ENCODE measurements around the gene KIF17.
"Not testable (repeated sequence)": the region's sequence is repeated elsewhere in the genome, so short reads cannot be mapped to it uniquely, and the experiment has no call there.

Gene KIF17

DNA sequence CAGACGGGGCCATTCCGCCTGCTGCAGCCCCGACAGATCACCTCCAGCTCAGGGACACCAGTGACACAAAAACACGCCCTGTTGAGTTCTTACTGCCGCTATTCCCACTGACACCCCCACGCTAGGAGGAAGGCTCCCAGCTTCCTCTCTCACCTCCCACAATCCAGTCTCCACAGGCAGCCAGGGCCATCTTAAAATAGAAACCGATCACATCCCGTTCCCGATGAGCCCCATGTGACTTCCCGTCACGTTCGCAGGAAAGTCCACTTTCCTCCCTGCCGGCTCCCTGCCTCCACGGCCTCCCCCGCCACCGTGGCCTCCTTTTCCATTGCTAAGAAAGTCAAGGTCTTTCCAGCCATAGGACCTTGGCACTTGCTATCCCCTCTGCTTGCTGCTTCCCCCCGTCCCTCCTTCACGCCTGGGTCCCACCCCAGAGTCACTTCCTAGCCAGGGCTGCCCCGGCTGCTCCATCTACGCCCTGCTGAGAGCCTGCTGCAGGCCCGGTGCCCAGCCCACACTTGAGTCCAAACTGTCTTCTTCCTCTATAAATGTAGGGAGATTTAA, 32.6 kb downstream of the KIF17 start:
- no peak for DNase-seq

GRCh38 chr1:20684651-20685050, 33.2 kb downstream of the KIF17 start:
- DNase-seq, result no peak

GRCh38 chr1:20684050-20684620, 33.7 kb downstream of the KIF17 start:
- DNase-seq, result no peak

GRCh38 chr1:20683614-20684013, 34.2 kb downstream of the KIF17 start:
- no peak for DNase-seq

DNA sequence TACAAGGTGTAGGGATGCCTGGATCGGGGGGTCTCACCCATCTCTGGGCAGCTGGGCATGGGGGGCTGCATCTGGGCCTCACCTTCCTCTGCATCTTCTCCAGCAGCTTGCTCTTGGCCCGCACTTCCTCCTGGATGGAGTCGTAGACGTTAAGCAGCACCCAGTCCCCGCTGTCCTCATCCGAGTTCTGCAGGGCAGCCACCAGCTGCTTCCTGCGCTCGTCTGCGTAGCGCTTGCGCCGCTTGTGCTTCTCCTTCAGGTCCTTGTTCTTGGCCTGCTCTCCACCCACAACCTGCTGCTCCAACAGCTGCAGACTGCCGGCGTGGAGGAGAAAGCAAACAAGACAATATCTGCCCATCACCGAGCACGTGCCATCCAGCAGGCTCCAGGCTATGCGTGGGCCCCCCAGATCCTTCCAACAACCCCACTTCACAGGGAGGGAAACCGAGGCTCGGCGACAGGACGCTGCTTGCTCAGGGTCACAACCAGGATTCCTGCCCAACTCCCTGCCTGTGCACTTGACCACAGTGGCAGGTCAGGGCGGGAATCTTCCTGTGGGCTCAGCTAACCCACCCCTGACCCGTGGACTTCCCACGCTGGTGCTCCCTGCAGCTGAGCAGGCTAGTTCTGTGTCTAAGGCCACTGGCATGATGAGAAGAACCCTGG, 35.1 kb downstream of the KIF17 start:
- no peak for DNase-seq

DNA sequence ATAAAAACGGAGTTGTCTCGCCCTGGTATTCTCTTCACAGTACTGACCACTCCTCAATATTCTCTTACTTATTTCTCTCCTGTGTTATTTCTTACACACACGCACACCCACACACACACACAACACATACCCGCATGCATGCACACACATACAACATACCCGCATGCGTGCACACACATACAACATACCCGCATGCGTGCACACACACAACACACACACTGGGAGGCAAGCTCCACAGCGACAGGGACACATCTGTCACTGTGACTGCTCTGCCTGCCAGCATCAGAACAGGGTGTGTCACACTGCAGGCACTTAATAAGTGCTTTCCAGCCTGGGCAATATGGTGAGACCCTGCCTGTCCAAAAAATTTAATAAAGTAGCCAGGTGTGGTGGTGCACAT, 35.8 kb downstream of the KIF17 start:
- DNase-seq, result no peak

DNA sequence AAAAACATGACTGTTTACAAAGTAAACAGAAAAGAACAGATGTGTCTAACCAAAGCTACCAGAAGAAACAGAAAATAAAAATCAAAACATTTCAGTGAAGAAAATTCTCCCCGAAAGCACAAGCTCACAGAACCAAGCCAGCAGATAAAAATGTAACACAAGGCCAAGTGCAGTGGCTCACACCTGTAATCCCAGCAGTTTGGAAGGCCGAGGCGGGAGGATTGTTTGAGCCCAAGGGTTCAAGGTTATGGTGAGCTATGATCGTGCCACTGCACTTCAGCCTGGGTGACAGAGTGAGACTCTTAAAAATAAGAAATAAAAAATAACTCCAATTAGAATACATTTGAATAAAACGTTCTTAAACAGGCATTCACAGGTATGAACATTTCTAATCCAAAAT, 37.5 kb downstream of the KIF17 start:
- no peak for DNase-seq

GRCh38 chr1:20678599-20678998, 39.2 kb downstream of the KIF17 start:
- no peak for DNase-seq

DNA sequence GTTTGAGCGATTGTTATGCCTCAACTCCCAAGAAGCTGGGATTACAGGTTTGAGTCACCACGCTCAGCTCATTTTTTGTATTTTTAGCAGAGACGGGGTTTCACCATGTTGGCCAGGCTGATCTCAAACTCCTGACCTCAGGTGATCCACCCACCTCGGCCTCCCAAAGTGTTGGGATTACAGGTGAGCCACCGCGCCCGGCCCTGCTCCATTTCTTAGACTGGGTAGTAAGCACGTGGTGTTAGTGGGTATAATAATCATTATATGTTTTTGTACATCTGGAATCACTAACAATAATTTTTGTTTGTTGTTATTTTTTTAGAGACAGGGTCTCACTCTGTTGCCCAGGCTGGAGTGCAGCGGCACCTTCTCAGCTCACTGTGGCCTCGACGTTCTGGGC, 44.2 kb downstream of the KIF17 start:
- not testable (repeated sequence) for DNase-seq

DNA sequence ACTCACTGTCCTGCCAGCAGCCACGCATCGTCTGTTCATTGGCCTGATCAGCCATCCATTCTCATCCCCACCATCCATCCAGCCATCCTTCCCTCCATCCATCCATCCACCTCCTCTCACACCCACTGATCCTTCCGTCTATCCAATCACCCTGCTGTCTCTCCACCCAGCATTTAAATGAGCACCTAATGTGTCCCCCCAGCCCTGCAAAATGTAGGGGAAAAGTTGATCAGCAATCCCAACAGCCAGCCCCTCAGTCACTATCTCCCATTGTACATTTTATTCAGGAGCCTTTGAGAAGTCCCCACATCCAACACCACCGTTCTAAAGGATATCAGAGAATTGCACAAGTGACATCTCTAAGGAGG, 45.6 kb downstream of the KIF17 start:
- DNase-seq, result no peak

DNA sequence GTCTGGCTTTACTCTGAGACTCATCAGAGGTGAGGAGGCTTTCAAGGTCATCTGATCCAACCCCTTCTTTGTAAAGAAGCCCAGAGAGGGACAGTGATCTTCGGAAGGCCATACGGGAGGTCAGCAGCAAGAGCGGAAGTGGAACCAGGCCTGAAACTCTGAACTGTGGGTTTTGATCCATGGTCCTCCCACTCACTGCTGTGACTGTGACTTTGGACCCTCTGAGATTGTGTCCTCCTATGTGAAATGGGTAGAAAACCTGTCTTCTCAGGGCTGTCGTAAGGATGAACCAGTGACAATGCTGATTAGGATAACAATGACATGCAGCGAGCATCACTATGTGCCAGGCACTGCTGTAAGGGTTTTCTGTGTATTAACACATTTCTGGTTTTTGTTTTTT, 46.9 kb downstream of the KIF17 start:
- DNase-seq, result no peak

- no peak for DNase-seq
Measured at GRCh38 chr1:20668581-20668980, 49.2 kb downstream of the KIF17 start.

- DNase-seq, result no peak
Measured at GRCh38 chr1:20666804-20667203, 51.0 kb downstream of the KIF17 start.

GRCh38 chr1:20666146-20666545, 51.7 kb downstream of the KIF17 start:
- DNase-seq, result no peak

DNA sequence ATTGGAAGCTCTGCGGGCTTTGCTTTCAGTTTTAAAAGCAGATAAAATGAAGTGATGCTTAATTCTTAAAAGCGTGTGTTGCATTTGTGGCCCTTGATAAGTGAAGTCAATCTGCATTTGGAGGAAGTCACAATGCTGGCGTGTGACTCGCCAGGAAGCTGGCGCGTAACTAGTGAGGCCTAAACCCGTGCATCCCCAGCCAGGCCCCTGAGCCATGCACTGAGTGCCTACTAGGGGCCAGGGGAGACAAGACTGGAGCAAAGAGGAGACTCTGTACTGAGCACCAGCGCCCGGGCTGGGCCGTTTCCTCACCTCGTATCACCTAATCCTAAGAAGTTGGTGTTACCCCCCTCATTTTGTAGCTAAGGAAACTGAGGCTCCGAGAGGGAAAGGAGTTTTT, 52.1 kb downstream of the KIF17 start:
- no peak for DNase-seq

DNA sequence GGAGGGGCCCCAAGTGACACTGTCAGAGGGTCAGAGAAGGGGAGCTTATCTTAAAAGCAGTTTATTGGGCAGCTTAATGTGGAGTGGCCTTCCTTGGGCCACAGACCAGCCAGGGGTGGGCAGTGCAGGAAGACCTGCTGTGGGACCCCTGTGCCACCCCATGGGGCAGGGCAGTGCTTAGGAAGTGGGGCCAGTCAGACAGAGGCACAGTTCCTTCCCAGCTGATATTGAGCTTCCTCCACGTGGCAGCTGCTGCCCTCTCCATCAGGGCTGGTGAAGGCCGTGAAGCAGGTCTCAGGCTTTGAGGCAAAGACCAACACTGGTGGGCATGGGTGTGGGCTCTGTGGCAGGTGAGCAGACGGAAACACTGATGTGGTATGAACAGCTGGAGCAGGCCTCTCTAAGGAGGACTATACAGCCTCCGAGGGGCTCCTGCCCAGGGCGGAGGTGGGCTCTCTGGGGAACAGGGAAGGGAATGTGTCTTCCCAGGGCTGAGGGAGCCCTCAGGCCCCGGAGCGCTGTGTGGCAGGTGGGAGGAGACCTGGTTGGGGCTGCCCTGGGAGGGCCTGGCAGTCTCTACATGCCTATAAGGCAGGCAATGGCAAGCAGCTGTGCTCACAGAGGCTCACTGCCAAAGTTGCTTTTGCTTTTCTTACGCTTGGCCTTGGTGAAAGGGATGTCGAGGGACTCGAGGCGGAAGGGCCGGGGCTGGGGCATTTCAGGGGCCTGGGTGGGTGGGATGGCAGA, 53.7 kb downstream of the KIF17 start:
- DNase-seq, result no peak

DNA sequence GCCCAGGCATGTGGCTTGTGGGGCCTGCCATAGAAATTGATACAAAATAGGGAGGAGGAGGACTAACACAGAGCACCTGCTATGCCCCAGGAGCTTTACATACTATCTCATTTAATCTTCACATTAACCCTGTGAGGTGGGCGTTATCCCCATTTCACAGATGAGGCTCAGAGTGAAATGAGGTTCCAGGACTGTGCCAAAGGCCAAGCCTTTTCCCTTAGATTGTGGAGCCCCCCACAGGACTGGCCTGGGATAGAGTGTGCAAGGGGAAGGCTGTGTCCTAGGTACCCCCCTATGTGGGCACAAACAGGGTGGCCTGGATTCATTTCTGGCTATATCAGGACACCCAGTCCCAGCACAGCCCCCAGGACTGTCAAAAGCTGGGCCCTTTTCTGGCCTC, 54.4 kb downstream of the KIF17 start:
- no peak for DNase-seq

- no peak for DNase-seq
Measured at GRCh38 chr1:20662110-20662475, 55.7 kb downstream of the KIF17 start.

- peak; percentile 95 to 97 for DNase-seq
Measured at GRCh38 chr1:20661207-20662109, 56.3 kb downstream of the KIF17 start, which contains the start of gene DDOST. DDOST (minus strand) TSS chr1:20661369; CDS start chr1:20661350, 19 bp downstream.

- no peak for DNase-seq
Measured at GRCh38 chr1:20660847-20661206, 57.0 kb downstream of the KIF17 start.

GRCh38 chr1:20660363-20660762, 57.4 kb downstream of the KIF17 start:
- DNase-seq, result no peak

DNA sequence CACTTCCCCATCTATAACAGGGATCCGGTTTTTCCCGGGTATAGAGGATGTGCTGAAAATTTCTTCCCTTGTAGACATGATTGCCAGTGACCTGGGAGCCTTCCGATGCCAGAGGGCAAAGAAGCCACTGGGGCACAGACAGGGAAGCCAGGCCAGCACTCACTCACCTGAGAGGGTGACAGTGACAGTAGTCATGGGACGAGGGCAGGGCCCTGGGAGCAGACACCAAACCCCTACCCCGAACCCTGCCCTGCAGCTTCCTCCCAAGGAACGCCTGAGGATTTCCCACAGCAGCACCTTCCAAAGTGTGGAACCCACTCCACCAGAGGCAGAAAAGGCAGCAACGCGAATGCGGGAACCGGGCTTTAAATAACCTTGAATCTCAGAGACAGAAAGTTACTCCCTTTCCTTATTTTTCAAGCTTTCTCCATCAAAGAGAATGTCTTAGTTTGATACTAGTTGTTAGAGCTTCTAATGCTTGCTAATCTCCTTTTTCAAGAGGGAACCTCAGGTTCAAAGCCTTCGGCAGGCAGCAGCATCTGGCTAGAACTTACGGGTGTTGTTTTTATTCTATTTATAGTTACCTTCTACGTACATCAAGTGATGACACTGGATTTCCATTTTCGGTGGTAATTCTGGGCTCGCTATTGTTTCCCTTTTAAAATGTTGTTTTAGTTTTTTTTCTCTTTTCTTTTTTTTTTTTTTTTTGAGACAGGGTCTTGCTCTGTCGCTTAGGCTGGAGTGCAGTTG, 59.5 kb downstream of the KIF17 start:
- DNase-seq, result no peak

Measured in AML-193 (cell line).